ENCODE measurements around the gene AMPH.

AMPH gene

GRCh38 chr7:38630720-38631673 lies at the start of gene AMPH:
AMPH (minus strand) TSS chr7:38631373; CDS start chr7:38631351, 22 bp downstream.
- Mint-ChIP-seq H3K9me3 (no peaks in the 10 kb centered on the region), H3K36me3 (ENCODE audit: low read depth) (no peaks in the 10 kb centered on the region), H3K4me1 (ENCODE audit: low read depth) (no peaks in the 10 kb centered on the region), H3K27me3 (ENCODE audit: low read depth) (peaks cover 44% of the 10 kb centered on the region), H3K4me3 (peak within 1 kb of the TSS; percentile 66), H3K27ac (no peak within 1 kb of the TSS)
- no peak for DNase-seq (ENCODE audit: low spot score)

- H3K36me3 Mint-ChIP-seq (ENCODE audit: low read depth): no peaks in the 10 kb centered on the region
- peaks cover 5% of the 10 kb centered on the region for H3K27me3 Mint-ChIP-seq (ENCODE audit: low read depth)
Observed at GRCh38 chr7:38679419-38679818, 48.2 kb upstream of the AMPH start.

GRCh38 chr7:38678698-38679054 lies 47.5 kb upstream of the AMPH start:
- DNase-seq (ENCODE audit: low spot score): no peak
- Mint-ChIP-seq H3K4me1 (ENCODE audit: low read depth) (no peaks in the 10 kb centered on the region), H3K36me3 (ENCODE audit: low read depth) (no peaks in the 10 kb centered on the region), H3K27ac (no peak overlapping the region), H3K9me3 (no peaks in the 10 kb centered on the region), H3K27me3 (ENCODE audit: low read depth) (peaks cover 8% of the 10 kb centered on the region), H3K4me3 (no peak overlapping the region)

More at GRCh38 chr7:38679419-38679818, 48.2 kb upstream of the AMPH start:
- Mint-ChIP-seq H3K4me1 (ENCODE audit: low read depth) (no peaks in the 10 kb centered on the region), H3K9me3 (no peaks in the 10 kb centered on the region), H3K27ac (no peak overlapping the region), H3K4me3 (no peak overlapping the region)
- DNase-seq (ENCODE audit: low spot score): no peak

- H3K27me3 Mint-ChIP-seq (ENCODE audit: low read depth): peaks cover 8% of the 10 kb centered on the region
- H3K4me3 Mint-ChIP-seq: no peak overlapping the region
- no peaks in the 10 kb centered on the region for H3K36me3 Mint-ChIP-seq (ENCODE audit: low read depth)
- H3K9me3 Mint-ChIP-seq: no peaks in the 10 kb centered on the region
- no peak for DNase-seq (ENCODE audit: low spot score)
- H3K27ac Mint-ChIP-seq: no peak overlapping the region
- H3K4me1 Mint-ChIP-seq (ENCODE audit: low read depth): no peaks in the 10 kb centered on the region
Observed at GRCh38 chr7:38677981-38678697, 47.0 kb upstream of the AMPH start.

GRCh38 chr7:38675494-38676106 lies 44.4 kb upstream of the AMPH start:
- no peak for DNase-seq (ENCODE audit: low spot score)
- Mint-ChIP-seq H3K4me3 (no peak overlapping the region), H3K9me3 (no peaks in the 10 kb centered on the region), H3K27ac (no peak overlapping the region), H3K36me3 (ENCODE audit: low read depth) (no peaks in the 10 kb centered on the region), H3K4me1 (ENCODE audit: low read depth) (no peaks in the 10 kb centered on the region), H3K27me3 (ENCODE audit: low read depth) (peaks cover 8% of the 10 kb centered on the region)

GRCh38 chr7:38674513-38674912 lies 43.3 kb upstream of the AMPH start:
- H3K9me3 Mint-ChIP-seq: no peaks in the 10 kb centered on the region
- H3K27me3 Mint-ChIP-seq (ENCODE audit: low read depth): peaks cover 8% of the 10 kb centered on the region
- no peaks in the 10 kb centered on the region for H3K36me3 Mint-ChIP-seq (ENCODE audit: low read depth)
- H3K27ac Mint-ChIP-seq: no peak overlapping the region
- no peak for DNase-seq (ENCODE audit: low spot score)
- H3K4me1 Mint-ChIP-seq (ENCODE audit: low read depth): no peaks in the 10 kb centered on the region
- no peak overlapping the region for H3K4me3 Mint-ChIP-seq

GRCh38 chr7:38673795-38674194 lies 42.6 kb upstream of the AMPH start:
- H3K4me3 Mint-ChIP-seq: no peak overlapping the region
- peaks cover 12% of the 10 kb centered on the region for H3K27me3 Mint-ChIP-seq (ENCODE audit: low read depth)
- no peak overlapping the region for H3K27ac Mint-ChIP-seq

GRCh38 chr7:38671911-38672905 lies 41.0 kb upstream of the AMPH start:
- Mint-ChIP-seq H3K4me3 (no peak overlapping the region), H3K4me1 (ENCODE audit: low read depth) (no peaks in the 10 kb centered on the region), H3K27me3 (ENCODE audit: low read depth) (peaks cover 20% of the 10 kb centered on the region), H3K27ac (no peak overlapping the region), H3K36me3 (ENCODE audit: low read depth) (no peaks in the 10 kb centered on the region), H3K9me3 (no peaks in the 10 kb centered on the region)
- no peak for DNase-seq (ENCODE audit: low spot score)

More at GRCh38 chr7:38673795-38674194, 42.6 kb upstream of the AMPH start:
- no peak for DNase-seq (ENCODE audit: low spot score)
- H3K4me1 Mint-ChIP-seq (ENCODE audit: low read depth): no peaks in the 10 kb centered on the region
- H3K9me3 Mint-ChIP-seq: no peaks in the 10 kb centered on the region
- no peaks in the 10 kb centered on the region for H3K36me3 Mint-ChIP-seq (ENCODE audit: low read depth)

GRCh38 chr7:38669965-38670520 lies 38.9 kb upstream of the AMPH start:
- Mint-ChIP-seq H3K9me3 (no peaks in the 10 kb centered on the region), H3K36me3 (ENCODE audit: low read depth) (no peaks in the 10 kb centered on the region), H3K4me3 (no peak overlapping the region), H3K27ac (no peak overlapping the region), H3K4me1 (ENCODE audit: low read depth) (no peaks in the 10 kb centered on the region), H3K27me3 (ENCODE audit: low read depth) (peaks cover 14% of the 10 kb centered on the region)
- no peak for DNase-seq (ENCODE audit: low spot score)

- H3K27me3 Mint-ChIP-seq (ENCODE audit: low read depth): peaks cover 37% of the 10 kb centered on the region
Observed at GRCh38 chr7:38664972-38665371, 33.8 kb upstream of the AMPH start.

GRCh38 chr7:38660427-38661099 lies 29.4 kb upstream of the AMPH start:
- DNase-seq (ENCODE audit: low spot score): peak; percentile 8
- Mint-ChIP-seq H3K9me3 (no peaks in the 10 kb centered on the region), H3K27me3 (ENCODE audit: low read depth) (peaks cover 25% of the 10 kb centered on the region), H3K4me1 (ENCODE audit: low read depth) (no peaks in the 10 kb centered on the region), H3K36me3 (ENCODE audit: low read depth) (no peaks in the 10 kb centered on the region), H3K27ac (no peak overlapping the region), H3K4me3 (no peak overlapping the region)

More at GRCh38 chr7:38664972-38665371, 33.8 kb upstream of the AMPH start:
- H3K27ac Mint-ChIP-seq: no peak overlapping the region
- no peaks in the 10 kb centered on the region for H3K36me3 Mint-ChIP-seq (ENCODE audit: low read depth)
- H3K9me3 Mint-ChIP-seq: no peaks in the 10 kb centered on the region
- no peak for DNase-seq (ENCODE audit: low spot score)
- no peak overlapping the region for H3K4me3 Mint-ChIP-seq
- H3K4me1 Mint-ChIP-seq (ENCODE audit: low read depth): no peaks in the 10 kb centered on the region

- Mint-ChIP-seq H3K4me1 (ENCODE audit: low read depth) (no peaks in the 10 kb centered on the region), H3K4me3 (no peak overlapping the region), H3K27me3 (ENCODE audit: low read depth) (peaks cover 25% of the 10 kb centered on the region), H3K36me3 (ENCODE audit: low read depth) (no peaks in the 10 kb centered on the region), H3K9me3 (no peaks in the 10 kb centered on the region), H3K27ac (no peak overlapping the region)
- DNase-seq (ENCODE audit: low spot score): no peak
Observed at GRCh38 chr7:38659931-38660330, 28.8 kb upstream of the AMPH start.
